Gastrocnemius medialis (tissue), 4 donors: Measurements from ENCODE around the gene LPO. TPM values are rescaled to one million over a fixed set of nuclear protein-coding genes. Genes with fewer than 3 reads are reported as not detected.

ENCODE experiments used
- ATAC-seq, 2 donors: fragments of 150-250 bp; one replicate each; pipeline ENCODE4 v1.9.1; 2016
- DNase-seq, 2 donors: peaks; one replicate each; pipeline ENCODE4 v3.0.0-alpha.2; 2019
- H3K27ac ChIP-seq, 4 donors: fragments of 200-600 bp; sonication (generic); 1 replicate in 1 of 4; 2 replicates in 3 of 4; pipeline ENCODE4 v1.5.1; 2016 to 2018; ENCODE audit warnings: mild to moderate bottlenecking in 2 of 4, moderate library complexity in 1 of 4
- H3K27me3 ChIP-seq, 3 donors: fragments of 200-600 bp; sonication (generic) in 2 of 3; 1 replicate in 1 of 3; 2 replicates in 2 of 3; pipeline versions ENCODE4 v1.5.1 to v1.6.0; 2016 to 2019; ENCODE audit warnings: mild to moderate bottlenecking in 1 of 3, moderate library complexity in 1 of 3
- H3K36me3 ChIP-seq, 2 donors: fragments of 200-600 bp; sonication (generic) in 1 of 2; one replicate each; pipeline ENCODE4 v1.5.1; 2017 to 2018
- H3K4me1 ChIP-seq, 2 donors: fragments of 200-600 bp; sonication (generic) in 1 of 2; one replicate each; pipeline ENCODE4 v1.5.1; 2016 to 2017; ENCODE audit warnings: mild to moderate bottlenecking in 2 of 2
- H3K4me3 ChIP-seq, 4 donors: fragments of 200-600 bp; sonication (generic) in 3 of 4; 1 replicate in 1 of 4; 2 replicates in 3 of 4; pipeline ENCODE4 v1.5.1; 2016 to 2019; ENCODE audit warnings: mild to moderate bottlenecking in 2 of 4
- H3K9me3 ChIP-seq, 3 donors: fragments of 200-600 bp; sonication (generic) in 2 of 3; 1 replicate in 1 of 3; 2 replicates in 2 of 3; pipeline ENCODE4 v1.5.1; 2016 to 2019
- CTCF ChIP-seq, 5 experiments: fragments of 450-650 bp in 3 of 5; fragments of 200-600 bp in 2 of 5; sonication (generic) in 2 of 5; IDR thresholded peaks in 4 of 5; conservative IDR thresholded peaks in 1 of 5; 1 replicate in 4 of 5; 2 replicates in 1 of 5; pipeline ENCODE4 v1.5.1; 2016 to 2019; ENCODE audit warnings: antibody characterized with exemption in 5 of 5, mild to moderate bottlenecking in 3 of 5, moderate library complexity in 3 of 5
- POLR2A ChIP-seq, 2 donors: fragments of 450-650 bp; IDR thresholded peaks; one replicate each; pipeline ENCODE4 v1.6.1; 2017; ENCODE audit warnings: antibody characterized with exemption in 2 of 2, mild to moderate bottlenecking in 2 of 2, moderate library complexity in 2 of 2
- in situ Hi-C, 4 donors: fragments of 200-750 bp; cut with MboI; loops; one replicate each; pipeline versions ENCODE4 v1.15.0 to v1.8.0; 2017; ENCODE audit warnings: low sequenced_read_pairs in 4 of 4
- intact Hi-C: fragments of 100-400 bp; cut with DNase I; formaldehyde crosslinking; loops from one replicate; pipeline ENCODE4 v1.15.1; 2023; ENCODE audit warnings: low total_unique reads
- total RNA-seq, 4 donors: library from RNA; depleted of rRNA; stranded (reverse); fragments of >200 nt; gene quantifications; one replicate each; pipeline versions ENCODE4 v1.1.0 to v1.2.3, GENCODE V29; 2016

LPO gene
- total RNA-seq, 4 donors from 2014 or later = not detected

- intact Hi-C loops = loop anchor here (5.0 kb wide), 1 partner anchor 112 kb away; the partner anchor contains the start of gene RNF43
These were observed 67.2 kb downstream of the LPO start for GRCh38 chr17:58305626-58306025.

GRCh38 chr17:58306131-58306951 is 68.0 kb downstream of the LPO start:
- Histone ChIP-seq H3K27me3 (no peaks in the 10 kb centered on the region), H3K36me3 (no peaks in the 10 kb centered on the region), H3K27ac (no peak overlapping the region), H3K9me3 (no peaks in the 10 kb centered on the region), H3K4me1 (no peaks in the 10 kb centered on the region), H3K4me3 (no peak overlapping the region)
- no peak for ATAC-seq
- in situ Hi-C loops = loop anchor here in 1 of 4 donors (25.0 kb wide), 1 partner anchor 106 kb away; the partner anchor contains the start of gene RNF43
- TF ChIP-seq CTCF (IDR thresholded peaks at IDR 0.05 in 4 of 5, conservative IDR thresholded peaks at IDR 0.05 in 1 of 5) = no peak
- no peak for TF ChIP-seq POLR2A (IDR thresholded peaks at IDR 0.05)
- intact Hi-C loops = loop anchor here (5.0 kb wide), 1 partner anchor 111 kb away; the partner anchor contains the start of gene RNF43
- no peak for DNase-seq

More at GRCh38 chr17:58305626-58306025, 67.2 kb downstream of the LPO start:
- DNase-seq = no peak
- Histone ChIP-seq H3K27ac (no peak overlapping the region), H3K4me3 (no peak overlapping the region), H3K27me3 (no peaks in the 10 kb centered on the region), H3K9me3 (no peaks in the 10 kb centered on the region), H3K36me3 (no peaks in the 10 kb centered on the region), H3K4me1 (no peaks in the 10 kb centered on the region)
- in situ Hi-C loops = loop anchor here in 1 of 4 donors (25.0 kb wide), 1 partner anchor 107 kb away; the partner anchor contains the start of gene RNF43
- TF ChIP-seq CTCF (IDR thresholded peaks at IDR 0.05 in 4 of 5, conservative IDR thresholded peaks at IDR 0.05 in 1 of 5) (no peak), POLR2A (IDR thresholded peaks at IDR 0.05) (no peak)
- ATAC-seq = no peak

- no peaks in the 10 kb centered on the region for H3K27me3 ChIP-seq
- no peak for TF ChIP-seq POLR2A (IDR thresholded peaks at IDR 0.05)
- no peak for TF ChIP-seq CTCF (IDR thresholded peaks at IDR 0.05 in 4 of 5, conservative IDR thresholded peaks at IDR 0.05 in 1 of 5)
- no peaks in the 10 kb centered on the region for H3K36me3 ChIP-seq
- no peaks in the 10 kb centered on the region for H3K9me3 ChIP-seq
- DNase-seq = no peak
- no peaks in the 10 kb centered on the region for H3K4me1 ChIP-seq
- in situ Hi-C loops = loop anchor here in 1 of 4 donors (25.0 kb wide), 1 partner anchor 105 kb away; the partner anchor contains the start of gene RNF43
- intact Hi-C loops = loop anchor here (5.0 kb wide), 1 partner anchor 110 kb away; the partner anchor contains the start of gene RNF43
- ATAC-seq = no peak
- no peak overlapping the region for H3K27ac ChIP-seq
- H3K4me3 ChIP-seq = no peak overlapping the region
These were observed 69.2 kb downstream of the LPO start for GRCh38 chr17:58307468-58308172.

- intact Hi-C loops (loop anchor here (5.0 kb wide), 1 partner anchor 109 kb away; the partner anchor contains the start of gene RNF43), in situ Hi-C loops (loop anchor here in 1 of 4 donors (25.0 kb wide), 1 partner anchor 104 kb away; the partner anchor contains the start of gene RNF43)
- no peak for DNase-seq
These were observed 70.0 kb downstream of the LPO start for GRCh38 chr17:58308173-58308984.

More at GRCh38 chr17:58308173-58308984, 70.0 kb downstream of the LPO start:
- Histone ChIP-seq H3K27me3 (no peaks in the 10 kb centered on the region), H3K27ac (no peak overlapping the region), H3K36me3 (no peaks in the 10 kb centered on the region), H3K9me3 (no peaks in the 10 kb centered on the region), H3K4me3 (no peak overlapping the region), H3K4me1 (no peaks in the 10 kb centered on the region)
- ATAC-seq = no peak
- no peak for TF ChIP-seq POLR2A (IDR thresholded peaks at IDR 0.05)
- TF ChIP-seq CTCF (IDR thresholded peaks at IDR 0.05 in 4 of 5, conservative IDR thresholded peaks at IDR 0.05 in 1 of 5) = no peak
